Measurements from ENCODE around the gene FAM170A.

FAM170A gene, protein sequence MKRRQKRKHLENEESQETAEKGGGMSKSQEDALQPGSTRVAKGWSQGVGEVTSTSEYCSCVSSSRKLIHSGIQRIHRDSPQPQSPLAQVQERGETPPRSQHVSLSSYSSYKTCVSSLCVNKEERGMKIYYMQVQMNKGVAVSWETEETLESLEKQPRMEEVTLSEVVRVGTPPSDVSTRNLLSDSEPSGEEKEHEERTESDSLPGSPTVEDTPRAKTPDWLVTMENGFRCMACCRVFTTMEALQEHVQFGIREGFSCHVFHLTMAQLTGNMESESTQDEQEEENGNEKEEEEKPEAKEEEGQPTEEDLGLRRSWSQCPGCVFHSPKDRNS

DNA sequence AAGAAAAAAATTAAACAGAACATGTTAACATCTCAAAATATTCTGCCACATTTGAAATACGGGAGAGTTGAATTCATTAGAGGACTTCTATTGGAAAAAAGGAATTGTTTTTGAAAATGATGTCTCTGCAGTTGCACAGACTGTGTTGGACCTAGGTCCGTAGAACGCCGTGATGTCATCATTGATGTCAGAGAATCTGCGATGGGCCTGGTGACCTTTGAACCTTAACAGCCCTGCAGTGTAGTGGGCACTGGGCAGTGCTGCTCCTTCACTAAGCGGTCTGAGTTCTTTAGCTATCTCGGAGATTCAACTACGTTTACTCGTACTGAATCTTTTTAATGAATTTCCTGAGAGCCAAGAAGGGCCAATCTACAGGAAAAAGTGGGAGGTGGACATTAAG is at the start of gene FAM170A:
Gene FAM170A, plus strand, starts transcription at position 220 of the 400 bp plus-strand sequence. CDS start 211 bp downstream, outside the sequence.
- no peak for DNase-seq (ENCODE audit: low read depth in 2 of 2, low spot score in 1 of 2)

DNA sequence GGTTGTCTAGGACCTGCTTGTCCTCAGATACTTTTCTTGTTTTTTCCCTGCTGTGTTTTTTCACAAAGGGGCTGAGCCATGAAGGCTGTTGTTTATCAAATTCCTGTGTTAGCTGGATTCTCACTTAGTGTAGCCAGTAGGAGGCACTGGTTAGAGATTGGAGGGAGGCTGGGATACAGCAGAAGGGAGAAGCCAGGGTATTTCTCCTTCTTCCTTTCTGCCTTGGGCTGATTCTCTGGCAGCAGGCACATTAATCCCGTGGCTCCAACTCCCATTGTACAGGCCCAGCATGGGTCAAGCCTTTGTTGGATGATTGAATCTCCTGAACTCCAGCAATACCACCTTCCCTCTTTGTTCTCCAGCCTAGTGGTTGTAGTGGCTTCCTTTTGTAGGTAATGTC is 46.4 kb upstream of the FAM170A start:
- DNase-seq (ENCODE audit: low read depth in 2 of 2, low spot score in 1 of 2), result no peak

DNA sequence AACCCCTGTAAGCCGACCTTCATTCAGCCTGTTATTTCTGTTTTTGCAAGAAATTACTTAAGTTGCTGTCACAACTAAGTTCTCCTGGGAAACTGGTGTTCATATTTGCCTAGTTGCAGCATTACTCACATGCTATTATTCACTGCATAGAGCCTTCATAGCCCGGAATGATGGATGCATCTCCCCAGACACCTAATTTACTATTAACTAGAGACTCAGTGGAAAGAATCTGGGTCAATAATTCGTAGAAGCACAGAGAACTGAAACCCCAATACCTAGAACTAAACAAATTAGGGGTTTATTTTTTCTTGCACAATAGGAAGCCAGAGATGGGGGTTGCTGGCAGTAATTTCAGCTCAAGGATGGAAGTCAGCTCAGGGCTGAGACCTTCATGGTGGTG is 45.7 kb upstream of the FAM170A start:
- DNase-seq (ENCODE audit: low read depth in 2 of 2, low spot score in 1 of 2), result no peak

DNA sequence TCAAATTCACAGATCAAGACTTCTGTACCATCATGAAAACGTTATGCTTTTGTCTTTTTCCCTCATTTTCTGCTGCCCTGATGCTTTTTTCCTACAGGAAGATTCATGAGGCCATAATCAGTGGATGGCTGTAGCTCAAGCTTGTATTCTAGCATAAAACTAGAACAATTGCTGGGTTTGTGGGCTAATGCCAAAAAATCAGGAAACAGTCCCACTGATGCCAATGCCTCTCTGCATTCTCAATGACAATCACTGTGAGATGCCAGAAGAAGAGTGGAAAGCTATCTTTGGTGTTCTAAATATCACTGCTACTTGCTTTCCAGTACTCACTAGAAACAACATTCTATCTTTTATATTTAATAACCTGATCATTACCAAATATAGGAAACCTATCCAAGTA is 33.3 kb upstream of the FAM170A start:
- DNase-seq (ENCODE audit: low read depth in 2 of 2, low spot score in 1 of 2), result no peak

DNA sequence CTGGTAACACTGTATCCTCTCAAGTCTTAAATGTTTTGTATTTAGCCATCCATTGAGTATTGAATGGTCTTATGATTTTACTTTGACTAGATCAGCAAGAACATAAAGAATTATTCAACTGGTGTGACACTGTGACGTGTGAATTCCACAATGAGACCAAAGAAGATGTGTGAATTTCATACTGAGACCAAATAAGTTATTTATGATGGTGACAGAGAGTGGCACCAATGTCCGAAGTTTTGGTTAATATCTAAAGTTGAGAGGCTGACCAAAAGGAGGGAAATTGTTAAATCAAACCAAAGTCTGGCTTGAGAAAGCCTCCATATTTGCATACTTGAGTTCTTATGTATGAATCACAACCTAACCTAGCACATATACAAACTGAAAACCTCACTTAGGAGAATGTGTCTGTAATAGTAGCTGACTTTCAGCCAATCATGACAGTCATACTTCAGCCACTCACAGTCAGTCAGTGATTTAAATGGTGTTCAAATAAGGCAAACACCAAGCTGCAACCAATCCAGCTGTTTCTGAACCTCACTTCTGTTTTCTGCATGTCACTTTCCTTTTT is 31.5 kb upstream of the FAM170A start:
- DNase-seq (ENCODE audit: low read depth in 2 of 2, low spot score in 1 of 2), result no peak

DNA sequence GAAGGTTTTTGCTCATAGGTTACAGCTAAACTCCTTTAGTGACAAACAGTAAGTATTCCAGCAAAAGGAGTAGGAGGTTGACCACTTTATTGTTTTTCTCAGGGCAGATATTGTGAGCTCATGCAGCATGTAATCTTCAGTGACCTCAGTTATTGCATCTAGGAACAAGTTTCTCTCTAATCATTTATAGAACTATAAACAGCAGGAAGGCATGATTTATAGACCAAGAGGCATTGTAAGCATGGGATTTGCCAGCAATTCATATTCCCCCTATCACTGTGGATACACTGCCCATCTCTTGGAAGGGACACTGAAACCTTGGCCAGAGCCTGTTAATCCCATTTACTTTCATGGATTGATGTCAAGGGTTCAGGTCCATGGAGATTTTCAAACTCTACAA is 15.4 kb upstream of the FAM170A start:
- no peak for DNase-seq (ENCODE audit: low read depth in 2 of 2, low spot score in 1 of 2)

DNA sequence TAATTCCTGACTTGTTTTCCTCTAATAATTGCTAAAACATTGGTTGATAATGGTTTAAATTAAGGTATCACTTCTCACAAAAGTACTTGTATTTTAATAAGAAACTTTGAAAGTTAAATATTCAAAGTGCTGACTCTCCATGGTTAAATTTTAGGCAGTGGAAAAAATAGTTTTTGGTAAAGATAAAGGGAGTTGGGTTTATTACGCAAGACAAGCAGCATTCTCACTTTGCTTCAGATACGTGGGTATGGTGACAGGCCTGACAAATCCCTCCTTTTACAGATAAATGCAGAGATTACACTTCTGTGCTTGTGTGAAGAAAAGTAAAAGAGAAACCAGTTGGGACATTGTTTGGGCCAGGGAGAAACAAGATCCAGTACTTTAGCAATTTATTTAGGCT is 14.5 kb upstream of the FAM170A start:
- DNase-seq (ENCODE audit: low read depth in 2 of 2, low spot score in 1 of 2), result no peak

DNA sequence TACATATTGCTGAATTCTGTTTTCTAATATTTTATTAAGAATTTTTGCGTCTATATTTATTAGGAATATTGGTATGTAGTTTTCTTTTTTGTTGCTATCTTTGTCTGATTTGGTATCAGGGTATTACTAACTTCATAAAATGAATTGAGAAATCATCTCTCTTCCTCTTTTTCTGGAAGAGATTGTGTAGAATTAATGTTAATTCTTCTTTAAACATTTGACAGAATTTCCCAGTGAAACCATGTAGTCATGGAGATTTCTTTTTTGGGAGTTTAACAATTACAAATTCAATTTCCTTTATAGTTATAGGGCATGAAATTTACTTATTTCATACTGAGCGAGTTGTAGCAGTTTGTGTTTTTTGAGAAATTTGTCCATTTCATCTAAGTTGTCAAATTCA is 3.3 kb upstream of the FAM170A start:
- no peak for DNase-seq (ENCODE audit: low read depth in 2 of 2, low spot score in 1 of 2)

DNA sequence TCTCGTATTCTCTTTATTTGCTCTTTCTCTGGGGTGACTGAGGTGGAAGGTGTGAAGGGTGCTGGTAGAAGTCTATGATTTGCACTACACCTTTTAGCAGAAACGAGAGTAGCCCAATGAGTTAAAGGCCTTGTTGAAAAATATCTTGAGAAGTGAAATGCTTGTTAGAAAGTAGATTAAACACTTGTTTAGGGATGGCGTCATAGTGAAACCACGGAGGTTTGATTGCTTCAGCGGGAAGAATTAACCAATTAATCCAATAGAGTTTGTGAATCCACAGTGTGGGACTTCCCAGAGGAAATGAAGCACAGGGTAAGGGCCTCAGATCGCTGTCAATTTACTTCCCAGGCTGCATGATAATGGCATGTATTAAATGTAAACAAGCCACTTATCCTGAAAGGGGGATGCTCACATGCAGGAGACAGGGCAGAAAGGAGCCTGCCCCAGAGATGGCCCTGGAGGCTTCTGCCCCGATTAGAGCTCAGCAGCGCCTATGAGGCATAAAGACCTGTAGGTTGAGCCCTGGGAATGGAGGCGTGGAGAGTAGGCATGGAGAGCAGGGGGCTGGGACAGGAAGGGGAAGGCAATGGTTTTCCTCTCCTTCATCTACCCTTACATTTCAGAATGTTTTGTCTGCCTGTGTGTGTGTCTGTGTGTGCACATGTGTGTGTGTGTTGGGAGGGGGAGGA is 1.5 kb downstream of the FAM170A start:
- no peak for DNase-seq (ENCODE audit: low read depth in 2 of 2, low spot score in 1 of 2)

DNA sequence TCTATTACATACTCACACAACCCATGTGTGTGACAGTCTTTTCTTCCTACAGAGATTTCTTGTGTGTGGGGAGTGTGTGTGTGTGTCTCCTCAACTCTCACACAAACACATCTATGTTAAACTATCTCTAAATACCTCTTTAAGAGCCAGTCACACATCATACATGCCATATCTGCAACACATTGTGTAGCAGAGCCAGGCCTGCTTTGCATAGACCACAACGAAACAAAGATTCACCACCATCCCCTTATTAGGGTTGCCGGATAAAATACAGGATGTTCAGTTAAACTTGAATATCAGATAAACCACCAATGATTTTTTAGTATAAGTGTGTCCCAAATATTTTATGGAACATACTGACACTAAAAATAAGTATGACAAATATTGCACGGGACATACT is 2.3 kb downstream of the FAM170A start:
- no peak for DNase-seq (ENCODE audit: low read depth in 2 of 2, low spot score in 1 of 2)

DNA sequence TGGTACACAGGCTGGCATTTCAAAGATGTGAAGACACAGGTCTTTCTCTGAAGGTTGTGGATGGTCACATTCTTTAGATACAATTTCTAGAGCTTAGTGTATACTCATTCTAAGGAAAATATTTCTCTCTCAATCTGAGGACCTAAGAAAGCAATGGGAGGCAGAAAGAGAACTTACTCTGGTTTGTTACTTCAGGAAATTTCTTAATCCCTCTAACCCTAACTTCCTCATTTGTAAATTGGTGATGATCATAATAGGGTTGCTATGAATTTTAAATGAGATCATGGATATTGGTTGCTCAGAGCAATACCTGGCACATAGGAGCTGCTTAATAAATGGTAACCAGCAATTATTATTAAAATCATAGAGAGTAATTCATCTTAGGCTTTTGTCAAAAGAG is 22.1 kb downstream of the FAM170A start:
- DNase-seq (ENCODE audit: low read depth in 2 of 2, low spot score in 1 of 2), result no peak

DNA sequence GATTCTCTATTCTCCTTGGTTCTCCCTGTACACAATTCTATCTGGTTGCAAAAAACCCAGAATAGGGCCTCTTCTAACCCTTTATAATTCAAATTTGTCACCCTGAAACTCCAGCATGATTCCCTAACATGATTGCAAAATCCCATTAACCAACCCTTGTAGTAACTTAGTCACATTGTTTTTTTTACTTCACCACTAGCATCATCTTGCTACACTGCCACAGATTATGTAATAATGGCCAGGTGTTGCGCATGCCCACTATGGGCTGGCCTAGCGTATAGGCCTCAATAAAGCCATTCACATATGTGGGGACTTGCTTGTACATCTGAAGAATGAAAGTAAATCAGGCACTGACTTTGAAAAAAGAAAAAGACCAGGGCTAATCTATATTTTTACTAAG is 25.7 kb downstream of the FAM170A start:
- DNase-seq (ENCODE audit: low read depth in 2 of 2, low spot score in 1 of 2), result no peak

DNA sequence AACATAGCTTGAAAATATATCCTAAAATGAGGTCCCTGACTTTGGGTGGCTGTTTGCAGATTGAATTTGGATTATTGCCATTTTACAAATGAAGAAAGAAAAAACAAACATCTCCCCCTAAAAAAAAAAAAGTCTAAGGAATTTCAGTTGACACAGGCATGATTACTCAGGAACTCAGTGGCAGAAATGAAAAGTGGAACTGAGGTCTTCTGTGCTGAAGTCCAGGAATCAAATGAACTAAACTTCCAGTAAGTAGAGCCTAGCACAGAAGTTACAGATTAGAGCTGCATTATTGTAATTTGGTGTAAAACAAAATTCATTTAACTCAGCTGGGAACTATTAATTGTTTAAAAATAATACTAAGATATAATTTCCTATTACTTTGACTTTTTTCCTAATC is 26.7 kb downstream of the FAM170A start:
- no peak for DNase-seq (ENCODE audit: low read depth in 2 of 2, low spot score in 1 of 2)

DNA sequence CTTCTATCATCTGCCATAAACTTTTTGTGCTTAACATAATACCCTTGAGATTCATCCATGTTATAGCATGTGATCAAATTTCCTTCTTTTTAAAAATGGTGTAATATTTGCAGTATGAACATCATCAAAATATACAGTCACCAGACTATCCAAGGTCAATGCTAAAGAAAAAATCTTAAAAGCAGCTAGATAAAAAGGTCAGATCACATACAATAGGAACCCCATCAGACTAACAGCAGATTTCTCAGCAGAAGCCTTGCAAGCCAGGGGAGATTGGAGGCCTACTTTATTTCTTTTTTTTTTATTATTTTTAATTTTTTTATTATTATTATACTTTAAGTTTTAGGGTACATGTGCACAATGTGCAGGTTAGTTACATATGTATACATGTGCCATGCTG is 37.2 kb downstream of the FAM170A start:
- no peak for DNase-seq (ENCODE audit: low read depth in 2 of 2, low spot score in 1 of 2)

DNA sequence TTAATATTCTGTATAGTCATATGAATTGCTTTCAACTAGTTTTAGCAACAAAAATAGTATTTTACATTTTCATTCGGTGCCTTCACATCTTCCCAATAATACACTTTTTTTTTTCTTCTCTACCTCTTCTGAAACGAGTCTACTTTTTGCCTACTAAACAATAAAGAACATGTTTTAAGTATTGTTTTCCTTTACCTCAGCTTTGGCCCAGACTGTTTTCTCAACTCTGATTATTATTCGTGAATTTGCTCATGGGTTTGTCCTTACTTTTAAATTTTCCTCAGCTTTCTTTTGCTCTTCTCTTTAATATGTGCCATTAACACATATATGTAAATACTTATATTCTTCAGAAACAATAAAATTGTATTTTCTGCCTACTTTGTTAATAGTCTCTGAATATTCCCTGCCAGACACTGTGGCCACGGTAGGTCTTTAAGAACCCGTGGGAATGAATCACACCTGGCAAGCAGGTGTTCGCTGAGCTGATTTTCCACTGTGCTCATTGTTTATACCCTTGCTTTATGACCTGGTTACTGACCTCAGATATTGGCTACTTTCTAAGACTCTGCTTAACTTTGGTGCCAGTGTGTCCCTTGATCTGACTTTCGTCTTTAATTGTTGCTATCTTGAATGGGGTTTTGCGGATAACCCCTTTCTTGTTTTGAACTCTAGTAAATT is 49.1 kb downstream of the FAM170A start:
- no peak for DNase-seq (ENCODE audit: low read depth in 2 of 2, low spot score in 1 of 2)

DNA sequence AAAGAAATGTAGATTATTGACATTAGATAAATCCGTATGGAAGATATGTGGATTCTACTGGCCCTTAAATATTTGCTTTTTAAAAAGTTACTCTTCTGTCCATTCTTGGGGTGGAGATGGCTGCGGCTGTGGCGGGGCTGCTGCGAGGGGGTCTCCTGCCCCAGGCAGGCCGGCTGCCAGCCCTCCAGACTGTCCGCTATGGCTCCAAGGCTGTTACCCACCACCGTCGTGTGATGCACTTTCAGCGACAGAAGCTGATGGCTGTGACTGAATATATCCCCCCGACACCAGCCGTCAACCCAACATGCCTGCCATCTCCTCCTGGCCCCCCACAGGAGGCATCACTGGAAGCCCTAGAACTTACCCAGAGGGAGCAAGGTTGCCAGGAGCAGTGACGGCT is 50.7 kb downstream of the FAM170A start:
- no peak for DNase-seq (ENCODE audit: low read depth in 2 of 2, low spot score in 1 of 2)

DNA sequence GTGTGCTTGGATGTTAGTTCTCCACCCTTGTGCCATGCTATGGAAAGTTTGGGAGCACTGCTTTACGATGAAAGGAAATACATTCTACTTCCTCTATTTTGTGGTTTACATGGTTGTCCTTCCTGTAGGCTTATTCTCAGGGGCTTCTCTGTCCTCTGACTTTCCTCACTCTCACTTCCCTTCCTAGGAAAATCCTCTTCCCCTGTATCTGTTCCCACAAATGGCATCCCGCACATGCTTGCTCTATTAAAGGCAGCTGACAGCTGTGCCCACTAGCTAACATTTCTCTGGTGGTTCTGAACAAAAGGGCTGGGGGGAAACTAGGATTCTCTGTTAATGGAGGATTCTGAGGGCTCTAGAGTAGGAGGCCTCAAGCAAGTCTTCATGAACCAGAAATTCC is 52.4 kb downstream of the FAM170A start:
- DNase-seq (ENCODE audit: low read depth in 2 of 2, low spot score in 1 of 2), result no peak

DNA sequence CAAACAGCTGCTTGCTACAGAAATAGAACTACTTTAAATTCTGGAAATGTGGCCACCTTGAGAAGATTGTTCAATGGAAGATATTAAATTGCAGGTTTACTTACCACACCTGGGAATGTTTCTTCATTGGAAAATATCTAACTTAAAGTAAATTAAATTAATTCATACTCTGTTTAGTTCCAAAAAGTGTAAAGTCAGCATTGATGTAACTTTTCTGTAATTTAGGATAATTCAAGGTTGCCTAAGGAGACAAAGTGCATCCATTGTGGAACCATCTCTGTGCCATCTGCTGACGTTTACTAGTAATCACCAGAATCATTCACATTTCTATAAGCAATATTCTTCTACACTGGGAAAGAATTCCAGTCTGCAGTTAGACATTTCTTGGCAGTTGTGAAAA is 53.0 kb downstream of the FAM170A start:
- no peak for DNase-seq (ENCODE audit: low read depth in 2 of 2, low spot score in 1 of 2)
